RWPE2 (cell line): Measurements from ENCODE around the gene CFAP210.
"Not testable (repeated sequence)": the region's sequence is repeated elsewhere in the genome, so short reads cannot be mapped to it uniquely, and the experiment has no call there.

Experiments
- ATAC-seq: fragments of 200-7000 bp; cut with Tn5 transposase; 3 replicates; pipeline ENCODE4 v1.9.1; 2021; ENCODE audit warnings: low read depth
- DNase-seq: peaks from one replicate; pipeline ENCODE4 v3.0.0-alpha.2; 2020; ENCODE audit warnings: low spot score
- H3K27ac ChIP-seq: fragments of 450-650 bp; 2 replicates; pipeline ENCODE4 v1.5.1; 2017; ENCODE audit warnings: mild to moderate bottlenecking; ENCODE audit not compliant: poor library complexity, severe bottlenecking
- H3K27me3 ChIP-seq: fragments of 250-450 bp; sonication (Bioruptor Pico); 2 replicates; pipeline ENCODE4 v1.5.1; 2021; ENCODE audit warnings: mild to moderate bottlenecking, moderate library complexity; ENCODE audit not compliant: insufficient read depth, poor library complexity, severe bottlenecking
- H3K36me3 ChIP-seq: fragments of 250-450 bp; sonication (Bioruptor Pico); 2 replicates; pipeline ENCODE4 v1.5.1; 2020; ENCODE audit warnings: low read depth, mild to moderate bottlenecking, moderate library complexity
- H3K4me1 ChIP-seq: fragments of 250-450 bp; sonication (Bioruptor Pico); 2 replicates; pipeline ENCODE4 v1.5.1; 2021; ENCODE audit warnings: mild to moderate bottlenecking, moderate library complexity; ENCODE audit not compliant: insufficient read depth, poor library complexity, severe bottlenecking
- H3K4me3 ChIP-seq: fragments of 250-450 bp; sonication (Bioruptor Pico); 2 replicates; pipeline ENCODE4 v1.5.1; 2021; ENCODE audit warnings: mild to moderate bottlenecking, moderate library complexity; ENCODE audit not compliant: severe bottlenecking
- H3K9me3 ChIP-seq: fragments of 250-450 bp; sonication (Bioruptor Pico); 2 replicates; pipeline ENCODE4 v1.5.1; 2021; ENCODE audit warnings: mild to moderate bottlenecking, moderate library complexity; ENCODE audit not compliant: severe bottlenecking
- TF ChIP-seq, protein P1 (sequence below): fragments of 450-650 bp; IDR thresholded peaks from one replicate; pipeline ENCODE4 v1.5.1; 2017; ENCODE audit warnings: mild to moderate bottlenecking, moderate library complexity; ENCODE audit not compliant: poor library complexity, severe bottlenecking

The CFAP210 gene

GRCh38 chr2:169619946-169620345, 74.3 kb downstream of the CFAP210 start:
- TF ChIP-seq, protein P1, sequence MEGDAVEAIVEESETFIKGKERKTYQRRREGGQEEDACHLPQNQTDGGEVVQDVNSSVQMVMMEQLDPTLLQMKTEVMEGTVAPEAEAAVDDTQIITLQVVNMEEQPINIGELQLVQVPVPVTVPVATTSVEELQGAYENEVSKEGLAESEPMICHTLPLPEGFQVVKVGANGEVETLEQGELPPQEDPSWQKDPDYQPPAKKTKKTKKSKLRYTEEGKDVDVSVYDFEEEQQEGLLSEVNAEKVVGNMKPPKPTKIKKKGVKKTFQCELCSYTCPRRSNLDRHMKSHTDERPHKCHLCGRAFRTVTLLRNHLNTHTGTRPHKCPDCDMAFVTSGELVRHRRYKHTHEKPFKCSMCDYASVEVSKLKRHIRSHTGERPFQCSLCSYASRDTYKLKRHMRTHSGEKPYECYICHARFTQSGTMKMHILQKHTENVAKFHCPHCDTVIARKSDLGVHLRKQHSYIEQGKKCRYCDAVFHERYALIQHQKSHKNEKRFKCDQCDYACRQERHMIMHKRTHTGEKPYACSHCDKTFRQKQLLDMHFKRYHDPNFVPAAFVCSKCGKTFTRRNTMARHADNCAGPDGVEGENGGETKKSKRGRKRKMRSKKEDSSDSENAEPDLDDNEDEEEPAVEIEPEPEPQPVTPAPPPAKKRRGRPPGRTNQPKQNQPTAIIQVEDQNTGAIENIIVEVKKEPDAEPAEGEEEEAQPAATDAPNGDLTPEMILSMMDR, result no peak
- Histone ChIP-seq H3K9me3 (no peaks in the 10 kb centered on the region), H3K36me3 (peaks cover 73% of the 10 kb centered on the region), H3K27me3 (no peaks in the 10 kb centered on the region), H3K27ac (no peak overlapping the region), H3K4me1 (no peaks in the 10 kb centered on the region), H3K4me3 (no peak overlapping the region)
- ATAC-seq (no peak), DNase-seq (no peak)

GRCh38 chr2:169615982-169616381, 78.2 kb downstream of the CFAP210 start:
- peaks cover 84% of the 10 kb centered on the region for H3K36me3 ChIP-seq
- not testable (repeated sequence) for H3K4me1 ChIP-seq, H3K9me3 ChIP-seq, H3K27ac ChIP-seq, H3K27me3 ChIP-seq, H3K4me3 ChIP-seq, DNase-seq, ATAC-seq

DNA sequence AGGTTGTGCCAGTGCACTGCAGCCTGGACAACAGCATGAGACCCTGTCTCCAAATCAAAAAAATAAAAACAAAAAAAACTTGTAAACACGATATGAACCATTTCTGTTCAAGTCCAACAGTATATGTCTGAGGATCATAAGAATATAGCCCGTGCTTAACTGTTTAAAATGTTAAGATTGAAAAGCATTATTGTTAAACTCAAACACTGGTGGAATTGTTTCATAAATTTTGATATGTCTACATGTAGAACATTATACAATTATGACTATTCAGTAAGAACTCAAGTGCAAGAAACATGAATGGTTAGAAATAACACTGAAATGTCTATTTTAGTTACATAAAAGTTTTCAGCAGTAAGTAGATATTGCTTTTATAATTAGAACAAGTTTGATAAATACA, 80.3 kb downstream of the CFAP210 start:
- Histone ChIP-seq H3K4me3 (no peak overlapping the region), H3K9me3 (no peaks in the 10 kb centered on the region), H3K4me1 (no peaks in the 10 kb centered on the region), H3K27me3 (no peaks in the 10 kb centered on the region), H3K27ac (no peak overlapping the region), H3K36me3 (peaks cover 91% of the 10 kb centered on the region)
- ATAC-seq, result no peak
- TF ChIP-seq, protein P1, result no peak
- DNase-seq, result no peak

GRCh38 chr2:169609264-169609663, 84.9 kb downstream of the CFAP210 start:
- Histone ChIP-seq H3K36me3 (peaks cover 93% of the 10 kb centered on the region), H3K27me3 (no peaks in the 10 kb centered on the region), H3K27ac (no peak overlapping the region), H3K9me3 (no peaks in the 10 kb centered on the region), H3K4me3 (no peak overlapping the region), H3K4me1 (no peaks in the 10 kb centered on the region)
- ATAC-seq (no peak), DNase-seq (no peak)
- TF ChIP-seq, protein P1, result no peak

DNA sequence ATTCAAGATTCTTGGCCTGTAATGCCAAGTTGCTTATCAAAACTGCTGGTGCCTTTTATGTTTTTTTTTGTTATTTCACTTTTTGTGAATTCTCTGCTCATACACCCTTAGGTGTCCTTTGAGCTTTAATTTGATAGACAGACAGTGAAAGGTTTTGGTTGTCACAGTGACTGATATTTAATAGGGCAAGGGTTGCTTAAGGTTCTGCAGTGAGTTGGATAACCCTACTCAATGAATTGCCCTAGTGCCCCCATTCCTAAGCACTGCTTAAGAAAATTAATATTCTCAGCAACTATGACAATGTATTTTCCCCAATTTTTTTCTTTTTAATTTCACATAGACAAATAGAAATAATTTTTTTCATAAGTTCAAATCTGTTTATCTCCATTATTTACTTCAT, 94.6 kb downstream of the CFAP210 start:
- DNase-seq (no peak), ATAC-seq (no peak)
- Histone ChIP-seq H3K4me3 (no peak overlapping the region), H3K4me1 (no peaks in the 10 kb centered on the region), H3K9me3 (no peaks in the 10 kb centered on the region), H3K27ac (no peak overlapping the region), H3K27me3 (no peaks in the 10 kb centered on the region), H3K36me3 (peaks cover 14% of the 10 kb centered on the region; the same call in 1 of the 2 replicates)
- TF ChIP-seq, protein P1, result no peak
